Glutamatergic neuron (in vitro differentiated cells): ENCODE results near the gene SWAP70. TPM values are rescaled to one million over a fixed set of nuclear protein-coding genes. Genes with fewer than 3 reads are reported as not detected.

Source experiments
- DNase-seq: peaks from one replicate; pipeline ENCODE4 v3.0.0; 2022
- H3K27ac Mint-ChIP-seq: one replicate; pipeline ENCODE4 v1.8.0; 2020; ENCODE audit warnings: mild to moderate bottlenecking, mixed read lengths, inconsistent platforms; ENCODE audit not compliant: unreplicated experiment
- H3K27me3 Mint-ChIP-seq: one replicate; pipeline ENCODE4 v1.8.0; 2020; ENCODE audit warnings: mild to moderate bottlenecking, moderate library complexity, mixed read lengths, inconsistent platforms; ENCODE audit not compliant: unreplicated experiment
- H3K36me3 Mint-ChIP-seq: one replicate; pipeline ENCODE4 v1.8.0; 2020; ENCODE audit warnings: mild to moderate bottlenecking, mixed read lengths, inconsistent platforms; ENCODE audit not compliant: unreplicated experiment
- H3K4me1 Mint-ChIP-seq: one replicate; pipeline ENCODE4 v1.8.0; 2020; ENCODE audit warnings: mild to moderate bottlenecking, low read depth, mixed read lengths, inconsistent platforms; ENCODE audit not compliant: unreplicated experiment
- H3K4me3 Mint-ChIP-seq: one replicate; pipeline ENCODE4 v1.8.0; 2020; ENCODE audit warnings: mild to moderate bottlenecking, mixed read lengths, inconsistent platforms; ENCODE audit not compliant: unreplicated experiment
- H3K9me3 Mint-ChIP-seq: one replicate; pipeline ENCODE4 v1.8.0; 2020; ENCODE audit warnings: mild to moderate bottlenecking, moderate library complexity, mixed read lengths, inconsistent platforms; ENCODE audit not compliant: unreplicated experiment
- total RNA-seq: library from RNA; stranded (reverse); fragmentation: NEBNext Ultra II Directional; extraction: Animal tissue kit (Norgen Biotek cat#: 25700); gene quantifications from one replicate; pipeline ENCODE4 v1.2.1, GENCODE V29; 2021; ENCODE audit not compliant: unreplicated experiment
- TF ChIP-seq, protein P1 (sequence below): fragments of 200-600 bp; sonication (generic); IDR thresholded peaks from one replicate; pipeline ENCODE4 v1.5.0; 2021; ENCODE audit not compliant: partially characterized antibody, unreplicated experiment

Gene SWAP70
- total RNA-seq, 1 donor from 2014 or later, result 8.7 TPM

DNA sequence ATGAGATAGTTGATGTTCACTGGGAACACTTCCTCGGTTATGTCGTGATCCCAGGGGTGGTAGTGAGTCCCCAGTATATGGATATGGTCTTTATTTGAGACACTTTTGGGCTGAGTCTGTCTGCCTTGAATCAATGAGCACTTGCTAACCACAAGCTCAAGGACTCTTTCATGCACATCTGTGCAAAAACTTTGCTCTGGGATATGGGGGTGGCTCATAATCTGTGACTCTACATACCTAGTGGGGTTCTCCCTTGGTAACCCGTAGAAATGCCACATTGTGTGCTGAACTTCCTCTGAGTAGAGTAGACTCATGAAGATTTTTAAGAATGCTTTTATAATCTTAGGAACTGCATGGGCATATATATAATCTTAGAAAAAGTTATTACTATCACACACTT, 69.3 kb downstream of the SWAP70 start:
- Mint-ChIP-seq H3K27me3 (no peaks in the 10 kb centered on the region), H3K27ac (no peak overlapping the region), H3K9me3 (peaks cover 8% of the 10 kb centered on the region), H3K4me1 (no peaks in the 10 kb centered on the region), H3K4me3 (no peak overlapping the region), H3K36me3 (peaks cover 23% of the 10 kb centered on the region)
- TF ChIP-seq, protein P1, sequence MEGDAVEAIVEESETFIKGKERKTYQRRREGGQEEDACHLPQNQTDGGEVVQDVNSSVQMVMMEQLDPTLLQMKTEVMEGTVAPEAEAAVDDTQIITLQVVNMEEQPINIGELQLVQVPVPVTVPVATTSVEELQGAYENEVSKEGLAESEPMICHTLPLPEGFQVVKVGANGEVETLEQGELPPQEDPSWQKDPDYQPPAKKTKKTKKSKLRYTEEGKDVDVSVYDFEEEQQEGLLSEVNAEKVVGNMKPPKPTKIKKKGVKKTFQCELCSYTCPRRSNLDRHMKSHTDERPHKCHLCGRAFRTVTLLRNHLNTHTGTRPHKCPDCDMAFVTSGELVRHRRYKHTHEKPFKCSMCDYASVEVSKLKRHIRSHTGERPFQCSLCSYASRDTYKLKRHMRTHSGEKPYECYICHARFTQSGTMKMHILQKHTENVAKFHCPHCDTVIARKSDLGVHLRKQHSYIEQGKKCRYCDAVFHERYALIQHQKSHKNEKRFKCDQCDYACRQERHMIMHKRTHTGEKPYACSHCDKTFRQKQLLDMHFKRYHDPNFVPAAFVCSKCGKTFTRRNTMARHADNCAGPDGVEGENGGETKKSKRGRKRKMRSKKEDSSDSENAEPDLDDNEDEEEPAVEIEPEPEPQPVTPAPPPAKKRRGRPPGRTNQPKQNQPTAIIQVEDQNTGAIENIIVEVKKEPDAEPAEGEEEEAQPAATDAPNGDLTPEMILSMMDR, result no peak
- no peak for DNase-seq

DNA sequence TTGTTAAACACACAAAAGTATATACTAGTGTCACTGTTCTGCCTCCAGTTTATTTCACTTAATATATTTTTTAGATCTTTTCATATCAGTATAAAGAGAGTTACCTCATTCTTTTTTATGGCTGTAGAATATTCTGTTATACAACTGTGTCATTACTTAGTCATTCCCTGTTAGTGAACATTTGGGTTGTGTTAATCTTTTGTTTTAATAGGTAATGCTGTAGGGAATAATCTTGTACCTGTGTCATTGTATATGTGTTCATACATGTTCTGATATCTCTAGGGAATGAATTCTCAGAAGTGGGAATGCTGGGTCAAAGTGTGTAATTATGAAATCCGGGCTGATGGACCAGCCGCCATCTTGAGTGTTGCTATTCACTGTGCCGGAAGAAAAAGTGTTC, 71.4 kb downstream of the SWAP70 start:
- Mint-ChIP-seq H3K36me3 (peaks cover 32% of the 10 kb centered on the region), H3K27me3 (peaks cover 2% of the 10 kb centered on the region), H3K4me3 (no peak overlapping the region), H3K9me3 (peaks cover 8% of the 10 kb centered on the region), H3K27ac (no peak overlapping the region), H3K4me1 (no peaks in the 10 kb centered on the region)
- TF ChIP-seq, protein P1, result no peak
- DNase-seq, result no peak

DNA sequence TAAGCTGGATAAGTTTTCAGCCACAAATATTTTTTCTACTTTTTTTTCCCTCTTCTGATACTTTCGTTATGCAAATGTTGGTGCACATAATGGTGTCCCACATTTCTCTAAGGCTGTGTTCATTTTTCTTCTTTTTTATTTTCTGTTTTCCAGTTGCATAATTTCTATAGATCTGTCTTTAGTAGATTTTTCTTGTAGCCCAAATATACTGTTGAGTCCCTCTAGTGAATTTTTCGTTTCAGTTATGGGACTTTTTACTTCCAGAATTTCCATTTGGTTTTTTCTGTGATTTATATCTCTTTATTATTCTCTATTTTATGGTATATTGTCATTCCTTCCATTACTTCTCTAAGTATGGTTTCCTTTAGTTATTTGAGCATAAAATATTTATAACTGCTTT, 72.0 kb downstream of the SWAP70 start:
- TF ChIP-seq, protein P1, result no peak
- H3K27me3 Mint-ChIP-seq, result peaks cover 2% of the 10 kb centered on the region
- no peak overlapping the region for H3K4me3 Mint-ChIP-seq
- H3K27ac Mint-ChIP-seq, result no peak overlapping the region
- H3K9me3 Mint-ChIP-seq, result peaks cover 8% of the 10 kb centered on the region
- H3K4me1 Mint-ChIP-seq, result no peaks in the 10 kb centered on the region
- peaks cover 34% of the 10 kb centered on the region for H3K36me3 Mint-ChIP-seq
- DNase-seq, result no peak

DNA sequence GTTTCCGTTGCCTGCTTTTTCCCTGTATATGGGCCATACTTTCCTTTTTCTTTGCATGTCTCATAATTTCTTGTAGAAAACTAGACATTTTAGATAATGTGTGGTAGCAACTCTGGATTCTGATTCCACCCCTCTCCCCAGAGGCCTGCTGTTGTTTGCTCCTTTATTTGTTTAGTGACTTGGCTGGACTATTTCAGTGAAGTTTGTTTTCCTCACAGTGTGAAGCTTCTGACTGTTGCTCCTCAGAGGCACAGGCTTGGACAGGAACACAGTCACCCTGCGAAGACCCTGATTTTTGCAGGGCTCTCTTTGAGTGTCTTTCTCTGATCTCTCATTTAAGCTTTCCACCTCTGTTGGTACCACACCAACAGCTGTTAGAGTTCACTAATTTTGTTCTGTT, 72.5 kb downstream of the SWAP70 start:
- Mint-ChIP-seq H3K9me3 (peaks cover 8% of the 10 kb centered on the region), H3K4me1 (no peaks in the 10 kb centered on the region), H3K36me3 (peaks cover 34% of the 10 kb centered on the region), H3K4me3 (no peak overlapping the region), H3K27me3 (peaks cover 2% of the 10 kb centered on the region), H3K27ac (no peak overlapping the region)
- TF ChIP-seq, protein P1, result no peak
- no peak for DNase-seq

DNA sequence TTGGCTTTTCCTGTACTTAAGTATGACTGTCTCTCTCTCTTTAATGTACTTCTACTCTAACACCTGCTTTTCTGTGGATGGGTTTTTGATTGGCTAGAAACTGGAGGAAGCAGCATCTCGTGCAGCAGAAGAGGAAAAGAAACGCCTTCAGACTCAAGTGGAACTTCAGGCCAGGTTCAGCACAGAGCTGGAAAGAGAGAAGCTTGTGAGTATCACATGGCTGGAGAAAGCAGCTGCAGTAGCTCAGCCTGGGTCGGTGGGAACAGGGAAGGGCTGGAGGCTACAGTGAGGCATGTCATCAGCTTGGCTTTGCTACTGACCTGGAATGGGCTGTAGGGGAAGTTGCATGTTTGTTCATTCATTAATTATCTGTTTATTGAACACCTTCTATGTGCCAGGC, 74.2 kb downstream of the SWAP70 start:
- H3K9me3 Mint-ChIP-seq, result peaks cover 8% of the 10 kb centered on the region
- TF ChIP-seq, protein P1, result no peak
- H3K27me3 Mint-ChIP-seq, result peaks cover 2% of the 10 kb centered on the region
- no peaks in the 10 kb centered on the region for H3K4me1 Mint-ChIP-seq
- no peak overlapping the region for H3K27ac Mint-ChIP-seq
- H3K4me3 Mint-ChIP-seq, result no peak overlapping the region
- no peak for DNase-seq
- peaks cover 31% of the 10 kb centered on the region for H3K36me3 Mint-ChIP-seq
